Anterior cingulate cortex (tissue), 58 donors: ENCODE results near the gene GRIK3.

Source experiments
- DNase-seq, 58 donors: peaks; one replicate each; lab custom pipeline; 2025; lab: John Stamatoyannopoulos, UW

The GRIK3 gene

DNA sequence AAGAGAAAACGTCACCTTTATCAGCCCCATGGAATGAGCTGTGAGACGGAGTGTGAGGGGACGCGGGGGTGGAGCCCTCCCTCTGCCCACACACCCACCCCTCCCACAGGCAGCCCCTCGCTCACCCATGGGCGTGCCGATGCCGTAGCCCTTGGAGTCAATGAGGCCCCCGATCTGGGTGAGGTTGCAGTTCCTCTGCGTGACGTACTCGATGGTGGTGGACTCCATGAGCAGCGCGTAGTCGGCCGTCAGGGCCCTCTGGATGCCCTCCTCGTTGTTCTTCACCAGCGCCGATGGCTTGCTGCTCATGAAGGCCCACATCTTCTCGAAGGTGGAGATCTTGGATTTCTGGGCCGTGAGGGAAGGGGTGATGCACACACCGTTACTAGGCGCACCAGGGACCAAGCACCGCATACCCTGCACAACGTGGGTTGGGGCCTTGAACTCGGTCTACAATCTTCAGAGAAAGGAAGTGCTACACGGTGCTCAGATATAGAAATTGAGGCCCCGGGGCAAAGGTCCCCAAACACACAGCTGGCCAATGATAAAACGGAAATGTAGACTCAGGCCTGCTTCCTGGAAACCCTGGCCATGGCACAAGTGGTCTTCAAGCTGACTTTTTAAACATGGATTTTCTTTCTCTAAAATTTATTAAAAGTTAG is 228.2 kb downstream of the GRIK3 start:
- no peak for DNase-seq

GRCh38 chr1:36804669-36805314 is 229.5 kb downstream of the GRIK3 start:
- no peak for DNase-seq

GRCh38 chr1:36803868-36804570 is 230.3 kb downstream of the GRIK3 start:
- DNase-seq, result peak in 24 of 58 donors; percentile 4 to 64 (median 20)

- no peak for DNase-seq
Measured at GRCh38 chr1:36802018-36802417, 232.3 kb downstream of the GRIK3 start.

DNA sequence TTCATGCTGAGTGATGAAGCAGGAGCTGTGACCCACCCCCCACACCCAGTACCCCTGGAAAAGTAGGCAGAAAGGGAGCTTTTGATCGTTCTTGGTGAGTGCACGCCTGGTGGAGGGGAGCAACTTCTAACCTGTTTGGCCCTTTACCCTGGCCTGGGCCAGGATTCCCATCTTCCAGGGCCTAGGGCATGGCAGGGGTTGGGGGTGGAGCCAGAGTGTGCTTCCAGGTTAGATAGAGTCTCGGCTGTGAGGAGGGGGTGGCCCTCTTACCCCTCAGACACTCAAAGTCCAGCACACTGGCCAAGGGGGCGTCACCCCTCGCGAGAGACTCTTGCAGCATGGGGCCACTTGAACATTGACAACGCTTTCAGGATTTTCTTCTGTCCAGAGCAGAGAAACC is 236.6 kb downstream of the GRIK3 start:
- no peak for DNase-seq

GRCh38 chr1:36796733-36797132 is 237.6 kb downstream of the GRIK3 start:
- DNase-seq, result no peak

DNA sequence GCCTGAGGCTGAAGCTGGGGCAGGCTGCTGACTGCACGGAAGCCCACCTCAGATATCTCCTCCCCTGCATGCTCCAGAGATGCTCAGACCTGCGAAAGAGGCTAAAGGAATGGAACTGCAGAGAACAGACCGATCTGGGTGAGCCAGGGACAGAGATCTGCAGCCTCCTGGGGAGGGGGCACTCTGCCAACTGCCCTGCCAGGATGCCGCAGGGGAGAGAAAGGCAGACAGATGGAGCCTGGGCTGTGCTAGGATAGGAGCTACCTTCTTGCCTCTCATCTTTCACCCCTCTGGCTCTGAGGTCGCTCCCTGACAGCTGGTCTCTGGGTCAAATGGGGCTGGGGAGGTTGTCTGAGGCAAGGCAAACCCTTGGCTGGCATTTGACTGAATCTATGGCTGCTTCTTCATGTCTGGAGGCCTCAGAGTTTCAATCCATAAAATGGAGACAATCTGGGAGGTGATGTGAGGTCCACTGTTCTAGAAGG is 238.2 kb downstream of the GRIK3 start:
- no peak for DNase-seq

DNA sequence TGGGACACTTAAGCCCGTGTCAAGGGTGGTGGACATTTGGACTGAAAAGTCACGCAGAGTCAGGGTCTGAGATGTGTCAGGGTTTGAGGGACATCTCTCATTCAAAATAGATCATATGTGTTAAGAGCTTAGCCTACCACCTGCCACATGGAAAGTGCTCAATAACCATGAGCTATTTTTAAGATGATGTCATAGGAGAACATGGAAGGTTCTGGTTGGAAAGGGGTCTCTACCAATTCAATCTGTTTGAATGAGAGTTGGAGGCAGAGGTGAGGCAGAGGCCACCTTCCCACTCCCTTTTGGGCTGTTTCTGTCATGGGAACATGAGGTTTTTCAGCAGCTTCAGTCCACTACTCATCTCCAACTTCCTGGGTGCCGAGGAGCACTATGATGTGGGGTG is 239.9 kb downstream of the GRIK3 start:
- no peak for DNase-seq

- peak in 1 of 58 donors; percentile 15 for DNase-seq
Measured at GRCh38 chr1:36793452-36793851, 240.9 kb downstream of the GRIK3 start.

- DNase-seq, result no peak
Measured at GRCh38 chr1:36792292-36792691, 242.0 kb downstream of the GRIK3 start.

- DNase-seq, result no peak
Measured at GRCh38 chr1:36790191-36790590, 244.1 kb downstream of the GRIK3 start.

DNA sequence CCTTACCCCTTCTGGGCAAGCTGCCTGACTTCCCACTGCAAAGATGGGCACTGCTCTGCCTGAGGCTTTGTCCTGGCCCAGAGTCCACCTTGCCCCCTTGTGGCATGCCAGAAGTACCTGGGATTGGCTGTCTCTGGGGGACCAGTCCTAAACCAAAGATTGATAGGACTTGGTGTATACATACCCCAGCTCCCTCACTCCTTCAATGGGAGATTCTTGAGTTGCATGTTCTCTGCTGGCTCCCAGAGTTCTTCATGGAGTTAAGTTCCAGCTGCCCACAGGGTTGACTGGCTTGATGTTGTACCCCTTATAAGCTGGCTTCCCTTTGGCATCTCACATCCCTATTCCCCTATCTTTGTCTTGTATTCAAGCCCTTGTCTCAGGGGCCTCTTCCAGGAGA is 244.8 kb downstream of the GRIK3 start:
- no peak for DNase-seq

DNA sequence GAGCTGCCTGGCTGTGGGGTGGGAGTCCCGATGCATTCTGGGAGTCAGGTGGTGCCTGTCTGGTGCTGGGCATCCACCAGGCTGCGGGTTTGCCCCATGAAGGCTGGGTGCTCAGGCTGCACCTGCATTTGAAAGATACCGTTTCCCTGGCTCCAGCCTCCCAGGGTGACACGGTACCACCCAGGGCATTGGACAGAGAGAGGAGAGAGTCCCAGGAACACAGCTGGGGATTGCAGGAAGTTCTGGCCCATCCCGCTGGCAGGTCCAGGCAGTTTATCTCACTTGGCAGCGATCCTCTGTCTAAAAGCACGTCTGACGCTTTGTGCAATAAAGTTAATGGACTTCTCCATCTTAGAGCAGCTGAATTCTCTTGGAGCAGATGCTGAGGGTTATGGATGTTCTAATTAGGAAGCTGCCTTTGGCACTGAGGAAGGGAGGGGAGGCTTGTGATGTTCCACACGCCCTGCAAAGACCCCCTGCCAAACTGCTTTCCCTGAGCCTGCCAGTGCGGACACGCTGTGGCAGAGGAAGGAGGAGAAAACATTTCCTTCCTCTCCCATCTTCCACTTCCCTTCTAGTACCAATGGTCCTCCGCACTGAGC is 246.9 kb downstream of the GRIK3 start:
- no peak for DNase-seq

DNA sequence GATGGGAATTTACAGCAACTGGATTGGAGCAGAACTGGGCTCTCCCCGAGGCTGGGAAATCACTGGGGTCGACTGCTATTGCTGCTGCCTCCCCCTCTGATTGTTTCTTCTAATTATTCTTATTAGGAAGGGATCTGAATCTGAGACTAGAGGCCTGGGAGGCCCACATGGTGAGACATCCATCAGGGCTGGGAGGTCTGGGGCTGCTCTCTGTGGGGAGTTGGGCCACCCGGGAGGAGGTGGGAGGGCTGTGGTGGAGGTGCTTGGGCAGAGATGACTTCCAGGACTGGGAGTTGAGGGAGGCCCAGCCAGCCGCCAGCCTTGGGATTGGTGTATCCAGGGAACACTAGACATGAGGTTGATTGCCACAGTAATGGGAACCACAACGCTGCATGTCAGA is 247.9 kb downstream of the GRIK3 start:
- no peak for DNase-seq

- no peak for DNase-seq
Measured at GRCh38 chr1:36784147-36784859, 250.0 kb downstream of the GRIK3 start.

GRCh38 chr1:36783475-36783874 is 250.8 kb downstream of the GRIK3 start:
- DNase-seq, result no peak

DNA sequence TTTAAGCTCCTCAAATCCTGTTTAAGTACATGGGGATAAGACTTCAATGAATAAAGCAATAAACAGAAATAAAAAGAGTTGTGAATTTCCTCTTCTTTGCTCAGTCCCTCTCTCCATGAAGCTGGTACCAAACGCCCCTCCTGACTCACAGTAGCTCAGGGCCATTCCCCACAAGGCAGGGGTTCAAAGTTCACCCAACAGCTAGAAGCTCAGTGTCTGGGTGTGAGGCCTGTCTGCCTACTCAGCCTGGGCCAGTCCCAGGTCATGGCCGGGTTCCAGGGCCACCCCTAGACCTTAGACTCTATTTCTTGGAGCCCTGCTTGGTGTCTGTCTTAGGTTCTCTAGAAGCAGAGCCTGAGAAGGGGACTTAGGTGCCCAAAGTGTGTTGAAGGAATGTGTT is 251.5 kb downstream of the GRIK3 start:
- no peak for DNase-seq

DNA sequence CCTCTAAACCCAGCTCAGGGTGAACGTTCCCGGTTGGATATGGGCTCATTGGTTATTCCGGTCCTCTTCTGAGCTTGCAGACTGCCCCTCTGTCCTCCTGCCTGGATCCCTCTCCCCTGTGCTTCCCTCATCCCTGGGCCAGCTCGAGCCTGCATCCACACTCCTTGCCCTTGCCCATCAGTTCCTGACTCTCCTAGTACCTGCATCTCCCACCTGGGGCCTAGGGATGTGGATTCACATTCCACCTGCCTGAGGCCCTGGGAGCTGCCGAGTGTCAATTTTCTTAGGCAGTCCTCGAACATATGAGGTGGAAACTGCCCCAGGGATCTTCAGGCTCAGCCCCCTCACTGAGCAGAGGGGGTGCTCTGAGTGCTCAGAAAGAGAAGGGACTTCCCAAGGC is 252.2 kb downstream of the GRIK3 start:
- DNase-seq, result no peak

GRCh38 chr1:36781098-36781497 is 253.2 kb downstream of the GRIK3 start:
- DNase-seq, result peak in 31 of 58 donors; percentile 4 to 73 (median 28)

DNA sequence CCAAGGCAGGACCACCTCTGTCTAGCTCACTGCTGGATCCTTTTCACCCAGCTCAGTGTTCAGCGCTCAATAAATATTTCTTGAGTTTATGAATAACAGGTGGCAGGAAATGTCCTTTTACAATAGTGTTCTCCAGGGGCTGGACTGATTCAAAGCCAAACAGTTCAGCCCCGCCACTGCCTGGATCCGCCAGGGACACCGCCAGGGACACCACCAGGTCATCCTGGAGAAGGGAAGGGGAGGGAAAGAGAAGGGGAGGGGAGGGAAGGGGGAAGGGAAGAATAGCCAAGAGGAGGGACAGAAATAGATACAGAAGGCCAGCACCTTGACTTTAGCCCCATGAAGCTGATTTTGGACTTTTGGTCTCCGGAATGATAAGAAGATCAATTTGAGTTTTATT is 255.6 kb downstream of the GRIK3 start:
- DNase-seq, result no peak
